Renal pelvis (tissue), 4 donors: Measurements from ENCODE around the gene ADAMTSL2. TPM values are rescaled to one million over a fixed set of nuclear protein-coding genes. Genes with fewer than 3 reads are reported as not detected.

Experiments used
- DNase-seq: peaks from one replicate; pipeline ENCODE4 v3.0.0-alpha.2; 2013
- polyA plus RNA-seq, 3 donors: library from polyadenylated mRNA; unstranded; fragments of 120-200 nt; gene quantifications; one replicate each; pipeline ENCODE4 v1.2.1, GENCODE V29; 2013; ENCODE audit not compliant: insufficient read length in 3 of 3

ADAMTSL2 gene
- polyA plus RNA-seq, 3 donors: 1.5 to 1.9 (median 1.6) TPM

GRCh38 chr9:133573791-133574515 lies 39.4 kb downstream of the ADAMTSL2 start:
- no peak for DNase-seq

GRCh38 chr9:133574771-133575170 lies 40.3 kb downstream of the ADAMTSL2 start:
- no peak for DNase-seq

- no peak for DNase-seq
Measured at GRCh38 chr9:133575186-133576030, 40.9 kb downstream of the ADAMTSL2 start.

- no peak for DNase-seq
Measured at GRCh38 chr9:133576031-133576874, 41.7 kb downstream of the ADAMTSL2 start.

GRCh38 chr9:133576875-133577736 lies 42.6 kb downstream of the ADAMTSL2 start:
- no peak for DNase-seq

- DNase-seq: no peak
Measured at GRCh38 chr9:133577737-133578112, 43.2 kb downstream of the ADAMTSL2 start.

- DNase-seq: no peak
Measured at GRCh38 chr9:133578524-133579441, 44.3 kb downstream of the ADAMTSL2 start.

- DNase-seq: no peak
Measured at GRCh38 chr9:133579601-133580418, 45.3 kb downstream of the ADAMTSL2 start.

GRCh38 chr9:133580419-133580738 lies 45.9 kb downstream of the ADAMTSL2 start:
- no peak for DNase-seq

- no peak for DNase-seq
Measured at GRCh38 chr9:133581011-133581410, 46.5 kb downstream of the ADAMTSL2 start.

GRCh38 chr9:133581513-133582343 lies 47.2 kb downstream of the ADAMTSL2 start:
- no peak for DNase-seq

GRCh38 chr9:133582501-133583045 lies 48.1 kb downstream of the ADAMTSL2 start:
- DNase-seq: no peak

GRCh38 chr9:133583111-133583510 lies 48.6 kb downstream of the ADAMTSL2 start:
- DNase-seq: no peak

- DNase-seq: no peak
Measured at GRCh38 chr9:133583586-133583985, 49.1 kb downstream of the ADAMTSL2 start.

GRCh38 chr9:133584167-133584558 lies 49.7 kb downstream of the ADAMTSL2 start:
- DNase-seq: no peak

- no peak for DNase-seq
Measured at GRCh38 chr9:133584559-133585476, 50.3 kb downstream of the ADAMTSL2 start.
